HG03095 (cell line): ENCODE measurements around the gene WDR49.

Source experiments
- ATAC-seq: cut with Tn5 transposase; IDR thresholded peaks from one replicate; pipeline ENCODE4 v1.9.1; 2021; ENCODE audit warnings: moderate library complexity; ENCODE audit not compliant: unreplicated experiment

The WDR49 gene

DNA sequence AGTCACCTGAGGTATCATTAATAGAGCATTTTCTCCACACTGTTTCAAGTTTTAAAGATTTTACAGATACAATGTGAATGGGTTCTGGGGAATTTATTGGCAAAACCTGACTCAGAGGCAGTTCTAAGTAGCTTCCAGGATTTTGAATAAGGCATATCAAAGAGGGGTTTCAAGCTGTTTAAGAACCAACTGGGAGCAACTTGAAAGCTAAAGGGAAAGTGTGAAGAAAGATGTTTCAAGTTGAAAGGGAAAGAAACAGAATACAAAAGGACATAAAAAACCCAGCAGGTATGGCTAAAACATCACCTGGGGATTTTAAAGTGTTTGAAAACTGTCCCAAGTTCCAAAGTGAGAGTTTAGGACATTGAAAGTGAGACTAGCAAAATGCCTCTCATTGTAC lies 162.1 kb downstream of the WDR49 start:
- no peak for ATAC-seq

DNA sequence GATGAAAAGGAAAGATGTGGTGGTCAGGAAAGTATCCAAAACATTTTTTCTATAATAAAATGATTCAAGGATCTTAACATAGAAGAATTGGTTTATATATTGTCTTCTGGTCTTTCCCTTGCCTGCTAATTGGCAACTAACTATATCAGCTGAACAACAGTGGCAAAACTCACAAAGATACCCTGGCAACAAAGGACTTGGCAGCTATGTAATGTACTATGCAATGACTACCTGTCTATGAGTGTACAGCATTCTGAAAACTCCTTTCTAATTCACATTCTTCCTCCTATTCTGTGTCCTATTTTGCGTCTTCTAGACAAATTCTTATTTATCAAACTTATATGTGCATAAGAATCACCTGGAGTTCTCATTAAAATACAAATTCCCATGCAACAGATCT lies 164.2 kb downstream of the WDR49 start:
- no peak for ATAC-seq

- ATAC-seq = no peak
Observed at GRCh38 chr3:167487556-167487955, 166.2 kb downstream of the WDR49 start.

DNA sequence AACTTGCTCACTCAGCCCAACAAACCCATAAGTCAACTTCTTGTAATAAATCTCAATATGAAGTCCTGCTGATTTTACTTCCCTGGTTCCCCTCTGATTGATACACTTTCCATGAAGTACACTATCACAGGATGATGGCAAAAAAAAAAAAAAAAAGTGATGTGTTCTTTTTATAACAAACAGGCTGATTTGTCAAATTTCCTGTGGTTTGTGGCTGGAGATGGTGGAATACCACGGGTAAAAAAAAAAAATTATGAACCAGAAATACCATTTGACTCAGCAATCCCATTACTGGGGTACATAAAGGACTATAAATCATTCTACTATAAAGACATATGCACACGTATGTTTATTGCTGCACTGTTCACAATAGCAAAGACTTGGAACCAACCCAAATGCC lies 169.2 kb downstream of the WDR49 start:
- no peak for ATAC-seq

DNA sequence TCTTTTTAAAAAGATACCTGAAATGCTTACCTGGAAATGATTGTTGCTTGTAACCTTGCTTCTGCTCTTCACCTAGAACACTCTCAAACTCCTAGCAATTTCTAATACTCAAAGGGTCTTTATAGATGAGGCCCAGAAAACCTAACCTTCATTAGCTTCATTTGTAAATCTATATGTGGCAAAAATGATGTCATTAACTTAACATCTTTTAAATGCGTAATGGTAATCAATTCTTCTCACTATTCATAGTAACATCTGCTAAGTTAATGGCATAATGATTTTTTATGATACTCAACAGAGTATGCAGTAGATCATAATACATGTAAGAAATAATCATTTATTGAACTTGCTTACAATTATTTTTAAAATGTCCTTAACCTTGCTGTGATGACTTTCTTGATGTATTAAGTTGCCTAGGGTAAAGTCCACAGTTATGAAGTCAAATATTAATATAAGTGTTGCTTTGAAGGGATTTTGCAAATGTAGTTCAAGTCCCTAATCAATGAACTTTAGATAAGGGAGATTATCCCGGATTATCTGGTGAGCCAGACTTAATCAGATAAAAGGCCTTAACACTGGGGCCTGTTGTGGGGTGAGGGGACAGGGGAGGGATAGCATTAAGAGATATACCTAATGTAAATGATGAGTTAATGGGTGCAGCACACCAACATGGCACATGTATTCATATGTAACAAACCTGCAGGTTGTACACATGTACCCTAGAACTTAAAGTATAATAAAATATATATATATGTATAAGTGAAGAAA lies 169.8 kb downstream of the WDR49 start:
- ATAC-seq = no peak

GRCh38 chr3:167481164-167481563 lies 172.6 kb downstream of the WDR49 start:
- no peak for ATAC-seq

DNA sequence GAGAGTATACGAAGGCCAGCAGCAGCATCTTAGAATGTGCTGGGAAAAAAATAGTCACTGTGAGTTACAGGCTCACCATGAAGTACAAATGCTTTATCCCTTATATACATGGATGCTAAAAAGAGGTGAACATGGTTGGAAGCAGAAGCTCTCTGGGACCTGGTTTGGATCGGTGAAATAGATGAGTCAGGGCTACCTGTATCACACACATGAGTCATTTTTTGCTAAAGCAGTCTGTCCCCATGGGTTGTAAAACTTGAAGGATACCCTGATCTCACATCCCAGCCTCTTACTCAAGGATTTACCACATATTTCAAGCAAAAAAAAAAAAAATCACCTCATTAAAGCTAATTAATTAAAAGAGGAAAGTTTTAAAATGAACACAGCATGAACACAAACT lies 173.0 kb downstream of the WDR49 start:
- no peak for ATAC-seq

DNA sequence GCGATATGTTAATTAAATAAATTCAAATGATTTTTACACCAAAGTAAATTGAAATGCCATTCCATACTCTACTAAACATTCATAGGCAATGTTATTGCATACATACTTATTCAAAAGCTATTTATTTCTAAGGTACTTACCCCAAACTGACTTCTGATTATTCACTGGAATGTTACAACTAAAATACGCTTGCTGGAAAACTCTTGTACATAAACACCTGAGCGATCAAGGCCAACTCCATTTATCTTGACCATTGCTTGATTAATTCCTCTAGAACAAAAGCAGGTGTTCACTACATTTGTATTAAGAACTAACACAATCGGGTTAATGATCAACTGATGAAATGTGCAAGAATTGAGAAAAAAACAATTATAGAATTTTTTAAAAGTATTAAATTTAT lies 179.9 kb downstream of the WDR49 start, which contains the start of gene SERPINI2:
TSS of gene SERPINI2 (minus strand) at position 180 of the 400 bp plus-strand sequence. CDS start 2,208 bp downstream, outside the sequence.
- no peak for ATAC-seq

GRCh38 chr3:167469381-167469780 lies 184.4 kb downstream of the WDR49 start:
- ATAC-seq = no peak

DNA sequence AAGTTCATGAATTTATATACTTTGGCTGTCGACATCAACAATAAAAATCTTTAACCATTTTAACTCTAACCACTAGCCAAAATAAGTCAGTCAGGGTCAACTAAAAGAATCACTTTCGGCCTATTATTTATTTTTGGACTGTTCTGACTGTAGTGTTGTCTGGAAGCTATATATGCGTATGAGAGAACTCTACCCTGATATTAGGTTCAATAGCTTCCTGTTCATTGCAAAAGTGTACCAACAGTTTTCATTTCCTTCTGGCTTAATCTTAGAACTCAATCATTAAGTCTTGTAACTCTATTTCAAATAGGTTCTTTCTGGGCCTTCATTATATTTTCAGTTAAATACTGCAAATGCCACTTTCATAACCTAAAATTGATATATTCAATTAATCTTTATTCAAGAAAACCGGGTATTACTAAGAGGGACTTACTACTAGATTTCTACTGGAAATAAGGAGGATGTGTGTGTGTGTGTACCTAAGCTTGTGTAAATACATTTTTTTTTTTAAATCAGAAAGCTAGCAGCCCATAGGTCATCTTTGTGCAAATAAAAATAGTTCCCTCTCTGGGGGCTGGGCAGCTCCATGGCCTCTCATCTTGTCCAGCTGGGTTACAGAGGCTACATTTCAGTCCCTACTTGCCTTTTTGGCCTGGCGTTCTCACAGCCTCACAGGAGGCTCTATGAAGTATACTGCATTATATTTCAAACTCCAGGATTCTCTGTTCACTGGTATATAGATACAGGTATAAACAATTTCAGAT lies 185.7 kb downstream of the WDR49 start:
- ATAC-seq = no peak

DNA sequence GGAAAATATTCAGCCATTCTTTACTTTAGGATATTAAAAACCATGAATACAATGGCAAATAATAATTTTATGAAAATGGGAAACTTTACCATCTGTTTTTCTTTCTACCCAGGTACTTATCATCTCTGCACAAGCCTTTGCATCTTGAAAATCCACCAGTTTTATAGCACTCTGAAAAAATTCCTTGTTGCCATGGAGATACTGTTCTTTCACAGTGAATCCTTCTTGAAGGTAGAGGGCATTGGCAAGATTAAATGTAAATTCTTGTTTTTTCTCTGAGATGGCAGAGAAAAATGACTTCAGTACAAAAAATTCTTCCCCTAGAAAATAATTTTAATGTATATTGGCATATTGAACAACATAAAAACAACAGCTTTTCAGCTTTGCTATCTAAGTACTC lies 186.8 kb downstream of the WDR49 start:
- ATAC-seq = no peak

- no peak for ATAC-seq
Observed at GRCh38 chr3:167456157-167456799, 197.5 kb downstream of the WDR49 start.

DNA sequence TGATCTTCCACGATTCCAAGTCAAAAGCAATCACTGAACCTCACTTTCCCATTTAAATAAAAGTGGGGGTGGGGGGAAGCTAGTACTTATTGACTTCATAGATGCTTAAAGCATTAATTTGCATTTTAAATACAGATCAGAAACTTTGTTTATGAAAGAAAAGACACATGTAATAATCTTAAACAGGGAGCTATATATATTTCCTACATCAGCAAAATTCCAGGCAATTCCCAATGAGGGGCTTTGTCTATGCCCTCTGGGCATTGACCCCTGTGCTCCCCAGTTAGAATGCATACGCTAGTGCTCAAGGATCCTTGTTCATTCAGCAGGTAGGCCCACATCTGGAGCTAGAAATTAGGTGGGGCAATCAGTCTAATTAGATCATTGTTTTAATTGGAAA lies 199.9 kb downstream of the WDR49 start:
- no peak for ATAC-seq

DNA sequence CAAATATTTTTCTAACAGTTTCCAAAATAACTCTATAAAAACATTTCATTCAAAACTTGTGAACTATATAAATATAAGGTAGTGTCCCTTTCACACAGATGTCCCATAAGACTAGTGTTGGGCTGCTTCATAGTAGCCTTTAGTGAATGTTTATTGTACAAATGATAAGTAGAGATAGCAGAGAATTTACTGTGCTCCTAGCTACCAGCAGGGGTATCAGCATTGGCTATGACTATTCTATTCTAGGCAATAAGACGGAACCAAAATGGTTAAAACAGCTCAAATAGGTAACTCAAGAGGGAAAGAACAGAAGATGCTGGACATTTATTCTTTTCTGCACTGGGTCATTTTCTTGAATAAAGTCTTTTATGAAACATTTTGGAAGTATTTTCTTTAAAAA lies 202.5 kb downstream of the WDR49 start:
- no peak for ATAC-seq

DNA sequence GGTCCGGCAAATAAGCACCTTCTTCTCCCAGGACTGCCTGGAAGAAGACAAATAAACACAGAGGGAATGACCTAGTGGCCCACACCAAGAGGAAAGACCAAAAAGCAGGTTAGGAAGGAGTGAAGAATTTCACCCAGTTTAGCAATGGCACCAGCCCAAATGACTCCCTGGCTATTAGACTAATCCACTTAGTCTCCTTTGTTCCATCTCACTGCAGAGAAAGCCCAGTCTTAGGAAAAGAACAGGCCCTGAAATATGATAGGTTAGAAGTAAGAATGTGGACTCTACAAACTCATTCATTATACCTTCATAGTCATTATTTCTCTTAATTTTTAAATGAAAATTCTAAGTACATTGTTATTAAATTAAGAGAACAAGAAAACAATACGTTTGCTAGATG lies 203.1 kb downstream of the WDR49 start:
- ATAC-seq = no peak

DNA sequence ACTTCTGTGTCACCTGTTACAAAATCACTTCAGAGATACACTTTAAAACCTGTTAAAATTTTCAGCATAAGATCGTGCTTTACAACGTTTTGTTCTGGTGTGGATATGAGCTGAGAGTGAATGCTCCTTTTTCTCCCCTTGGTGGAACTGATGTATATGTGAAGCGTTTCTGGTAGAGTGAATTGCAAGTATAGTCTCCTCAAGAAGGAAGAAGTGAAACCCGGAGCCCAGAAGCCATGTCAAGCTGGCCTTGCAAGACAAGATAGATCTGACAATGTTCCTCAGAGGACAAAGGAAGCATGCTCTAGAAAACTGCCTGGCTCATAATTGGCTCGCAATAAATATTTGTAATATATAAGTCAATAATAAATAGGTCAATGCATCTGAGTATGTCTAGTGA lies 203.5 kb downstream of the WDR49 start:
- ATAC-seq = no peak

- no peak for ATAC-seq
Observed at GRCh38 chr3:167445491-167445890, 208.3 kb downstream of the WDR49 start.

- no peak for ATAC-seq
Observed at GRCh38 chr3:167441256-167441655, 212.5 kb downstream of the WDR49 start.

DNA sequence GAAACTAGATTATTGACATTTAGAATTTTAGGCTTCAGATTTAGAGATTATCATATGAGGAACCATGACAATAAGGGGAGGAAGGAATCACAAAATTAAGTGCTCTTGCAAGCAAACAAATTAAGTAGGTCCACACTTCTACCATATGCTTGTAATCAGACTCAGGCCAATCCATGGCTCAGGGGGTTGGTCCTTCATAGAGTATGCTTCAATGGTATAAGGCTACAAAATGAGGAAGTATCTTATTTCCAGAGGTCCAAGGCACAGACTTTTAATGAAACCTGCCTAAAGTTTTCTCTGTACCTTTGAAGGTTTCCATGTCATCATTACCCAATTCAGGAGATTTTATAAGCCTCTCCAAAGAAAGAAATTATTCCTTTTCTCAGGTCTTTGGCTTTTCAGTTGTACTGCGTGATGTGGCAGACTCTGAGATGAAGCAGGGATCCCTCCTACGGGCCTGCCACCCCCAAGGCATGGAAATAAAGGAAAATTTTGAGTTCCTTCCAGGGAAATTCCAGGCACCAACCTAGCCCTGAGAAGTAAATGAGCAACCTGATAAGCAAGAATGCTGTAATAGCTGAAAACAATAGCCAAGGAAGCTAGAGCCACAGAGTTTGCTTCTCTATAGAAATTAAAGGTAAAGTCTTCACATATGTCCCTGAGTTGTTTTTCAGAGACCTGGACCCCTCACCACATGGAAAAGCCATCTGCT lies 216.2 kb downstream of the WDR49 start:
- no peak for ATAC-seq
